Anterior cingulate cortex (tissue), 58 donors: ENCODE measurements around the gene SMU1.
"Not testable (repeated sequence)": the region's sequence is repeated elsewhere in the genome, so short reads cannot be mapped to it uniquely, and the experiment has no call there.

ENCODE experiments used
- DNase-seq, 58 donors: peaks; one replicate each; lab custom pipeline; 2025; lab: John Stamatoyannopoulos, UW

The SMU1 gene

DNA sequence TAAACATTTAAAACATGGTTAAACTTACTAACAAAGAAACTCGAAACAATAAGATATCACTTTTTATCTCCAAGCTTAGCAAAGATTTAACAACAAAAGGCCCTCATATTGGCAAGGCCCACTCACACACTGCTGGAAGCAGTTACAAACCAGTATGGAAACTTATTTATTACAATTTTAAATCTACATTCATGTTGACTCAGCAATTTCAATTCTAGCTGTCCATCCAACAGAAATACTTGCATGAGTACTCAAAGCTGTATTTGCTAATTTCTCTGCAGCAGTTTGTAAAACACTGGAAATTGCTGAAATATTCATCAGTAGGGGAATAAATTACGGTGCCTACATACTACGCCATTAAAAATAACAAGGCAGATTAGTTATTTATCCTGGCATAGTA lies 54.2 kb downstream of the SMU1 start:
- no peak for DNase-seq

GRCh38 chr9:33019797-33020196 lies 56.7 kb downstream of the SMU1 start:
- no peak for DNase-seq

GRCh38 chr9:33017283-33018041 lies 59.0 kb downstream of the SMU1 start:
- no peak for DNase-seq

DNA sequence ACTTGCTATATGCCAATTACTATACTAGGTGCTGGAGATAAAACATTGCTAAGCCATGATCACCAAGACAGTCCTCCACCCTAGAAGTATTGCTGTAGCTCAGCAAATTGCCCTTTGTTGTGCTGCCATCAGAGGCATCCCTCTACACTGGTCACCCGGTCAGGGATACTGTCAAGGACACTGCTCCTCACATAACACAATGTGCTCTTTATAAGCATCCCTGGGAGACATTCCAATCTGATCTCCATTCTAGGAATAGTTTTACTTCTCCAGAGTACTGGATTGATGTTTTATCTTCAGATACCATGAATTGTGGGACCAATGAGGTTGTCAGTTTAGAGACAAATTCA lies 61.8 kb downstream of the SMU1 start:
- DNase-seq, result no peak

GRCh38 chr9:33013962-33014664 lies 62.4 kb downstream of the SMU1 start:
- DNase-seq, result no peak

DNA sequence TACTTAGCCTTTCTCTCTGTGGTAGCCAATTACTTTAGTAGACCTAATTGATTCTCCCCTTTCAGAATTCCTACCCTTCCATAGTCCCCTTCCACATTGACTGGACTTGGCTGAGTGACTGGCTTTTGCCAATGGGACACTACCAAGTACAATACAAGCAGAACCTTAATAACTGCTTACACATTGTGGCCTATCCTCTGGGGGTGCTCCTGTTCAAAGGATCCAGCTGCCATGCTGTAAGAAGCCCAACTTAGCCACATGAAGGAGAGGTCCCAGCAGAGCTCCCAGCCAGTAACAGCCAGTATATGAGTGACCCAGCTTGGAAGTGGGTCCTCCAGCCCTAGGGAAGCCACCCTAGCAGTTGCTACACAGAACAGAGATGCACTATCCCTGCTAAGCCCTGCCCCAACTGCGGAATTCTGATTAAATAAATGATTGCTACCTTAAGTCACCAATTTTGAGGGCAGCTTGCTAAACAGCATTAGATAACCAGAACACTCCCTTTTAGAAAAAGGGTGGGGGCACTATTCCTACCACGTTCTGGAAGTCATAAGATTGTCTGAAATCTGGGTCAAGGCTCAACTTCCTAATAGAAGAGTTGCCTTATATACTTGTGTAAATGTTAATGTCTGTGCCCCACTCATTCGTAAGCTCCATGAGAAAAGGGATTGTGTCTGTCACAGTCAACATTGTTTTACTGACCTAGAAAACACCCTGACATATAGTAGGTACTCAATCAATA lies 64.0 kb downstream of the SMU1 start:
- no peak for DNase-seq

DNA sequence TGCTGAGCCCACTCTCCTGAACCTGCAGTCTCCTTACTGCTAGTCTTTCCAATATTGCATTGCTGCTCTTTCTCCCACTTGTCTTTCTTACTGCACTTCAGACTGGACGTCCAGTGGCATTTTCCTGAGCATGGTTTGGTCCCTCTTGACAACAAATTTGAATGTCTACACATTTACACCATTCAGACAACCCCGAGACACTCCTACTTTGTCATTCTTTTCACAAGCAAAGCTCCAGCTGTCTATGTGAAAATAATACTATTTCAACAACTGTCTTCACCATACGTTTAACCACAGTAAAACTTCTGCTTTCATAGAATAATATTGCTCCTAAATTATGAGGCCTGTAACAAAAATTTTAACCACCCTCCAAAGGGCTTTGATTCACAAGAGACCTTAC lies 64.6 kb downstream of the SMU1 start:
- DNase-seq, result no peak

- DNase-seq, result no peak
Measured at GRCh38 chr9:33007755-33008154, 68.7 kb downstream of the SMU1 start.

GRCh38 chr9:33005335-33005734 lies 71.1 kb downstream of the SMU1 start:
- not testable (repeated sequence) for DNase-seq

GRCh38 chr9:33000682-33001055 lies 75.8 kb downstream of the SMU1 start:
- DNase-seq, result not testable (repeated sequence)

GRCh38 chr9:32992595-32993238 lies 83.8 kb downstream of the SMU1 start:
- no peak for DNase-seq

DNA sequence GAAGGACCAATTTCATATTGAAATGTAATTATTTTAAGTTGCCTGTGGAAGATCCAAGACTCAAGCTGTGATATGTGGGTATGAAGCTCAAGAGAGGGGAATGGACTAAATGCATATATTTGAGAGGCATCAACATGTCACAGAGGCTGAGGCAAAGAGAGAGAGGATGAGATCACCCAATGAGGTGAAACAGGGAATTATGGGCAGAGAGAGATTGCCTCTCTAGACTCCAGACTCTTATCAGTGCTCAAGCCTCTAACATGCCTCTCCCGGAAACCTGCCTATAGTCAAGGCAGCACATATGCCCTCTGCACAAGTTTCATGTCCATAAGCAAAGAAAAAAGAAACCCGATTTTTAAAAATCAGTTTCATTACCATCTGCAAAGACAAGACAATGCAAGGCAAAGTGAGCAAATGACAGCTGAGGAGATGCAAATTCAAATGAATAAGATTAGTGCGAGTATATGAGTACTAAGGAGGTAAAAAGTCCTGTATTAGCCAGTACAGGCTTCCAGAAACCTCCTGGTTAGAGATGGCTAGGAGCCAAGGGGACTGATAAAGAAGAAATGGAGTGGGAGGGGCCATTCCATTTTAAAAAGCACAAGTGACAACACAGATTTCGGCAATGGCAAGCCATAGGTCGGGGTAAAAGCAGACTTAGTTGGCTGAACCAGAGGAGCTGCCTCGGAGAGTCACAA lies 84.4 kb downstream of the SMU1 start:
- no peak for DNase-seq
